COLO829 (cell line): ENCODE data around the gene DNAI7.

ENCODE experiments used
- DNase-seq: peaks from one replicate; pipeline ENCODE4 v3.0.0; 2012; ENCODE audit warnings: low spot score

The DNAI7 gene

GRCh38 chr12:25195056-25195971 is at the start of gene DNAI7, which contains the start of gene ETFRF1:
Gene DNAI7, minus strand, starts transcription at chr12:25195160. Its CDS starts 82 bp downstream, at chr12:25195078.
Gene ETFRF1, plus strand, starts transcription at chr12:25195237. Its CDS starts 8,720 bp downstream, at chr12:25203957.
- peak; percentile 85 for DNase-seq

GRCh38 chr12:25243680-25243990 is 48.7 kb upstream of the DNAI7 start:
- no peak for DNase-seq

GRCh38 chr12:25242981-25243679 is 48.2 kb upstream of the DNAI7 start:
- no peak for DNase-seq

- DNase-seq = no peak
Measured at GRCh38 chr12:25241167-25242020, 46.4 kb upstream of the DNAI7 start.

GRCh38 chr12:25236626-25237025 is 41.7 kb upstream of the DNAI7 start:
- no peak for DNase-seq

GRCh38 chr12:25236190-25236589 is 41.2 kb upstream of the DNAI7 start:
- DNase-seq = no peak

GRCh38 chr12:25213338-25213737 is 18.4 kb upstream of the DNAI7 start:
- DNase-seq = no peak

GRCh38 chr12:25208554-25208953 is 13.6 kb upstream of the DNAI7 start:
- DNase-seq = no peak

- DNase-seq = no peak
Measured at GRCh38 chr12:25207846-25208245, 12.9 kb upstream of the DNAI7 start.

- DNase-seq = no peak
Measured at GRCh38 chr12:25207411-25207810, 12.5 kb upstream of the DNAI7 start.

GRCh38 chr12:25202137-25202536 is 7.2 kb upstream of the DNAI7 start:
- no peak for DNase-seq

GRCh38 chr12:25200703-25201102 is 5.7 kb upstream of the DNAI7 start:
- no peak for DNase-seq

- no peak for DNase-seq
Measured at GRCh38 chr12:25197608-25198007, 2.6 kb upstream of the DNAI7 start.

GRCh38 chr12:25194722-25195055 is 271 bp downstream of the DNAI7 start:
- peak; percentile 1 for DNase-seq

GRCh38 chr12:25194214-25194613 is 746 bp downstream of the DNAI7 start:
- DNase-seq = peak; percentile 1

- DNase-seq = no peak
Measured at GRCh38 chr12:25190793-25191192, 4.2 kb downstream of the DNAI7 start.

GRCh38 chr12:25189656-25190055 is 5.3 kb downstream of the DNAI7 start:
- DNase-seq = no peak

- peak; percentile 15 for DNase-seq
Measured at GRCh38 chr12:25187781-25188180, 7.2 kb downstream of the DNAI7 start.

- DNase-seq = no peak
Measured at GRCh38 chr12:25186788-25187402, 8.1 kb downstream of the DNAI7 start.

- no peak for DNase-seq
Measured at GRCh38 chr12:25186038-25186787, 8.7 kb downstream of the DNAI7 start.

- DNase-seq = no peak
Measured at GRCh38 chr12:25184132-25184531, 10.8 kb downstream of the DNAI7 start.
